Iris pigment epithelial cell (primary cell): ENCODE measurements around the gene TRAT1.
"Not testable (repeated sequence)": the region's sequence is repeated elsewhere in the genome, so short reads cannot be mapped to it uniquely, and the experiment has no call there.

Experiments used
- DNase-seq: peaks from one replicate; pipeline ENCODE4 v3.0.0-alpha.2; 2011; ENCODE audit warnings: low read depth

Gene TRAT1, protein sequence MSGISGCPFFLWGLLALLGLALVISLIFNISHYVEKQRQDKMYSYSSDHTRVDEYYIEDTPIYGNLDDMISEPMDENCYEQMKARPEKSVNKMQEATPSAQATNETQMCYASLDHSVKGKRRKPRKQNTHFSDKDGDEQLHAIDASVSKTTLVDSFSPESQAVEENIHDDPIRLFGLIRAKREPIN

DNA sequence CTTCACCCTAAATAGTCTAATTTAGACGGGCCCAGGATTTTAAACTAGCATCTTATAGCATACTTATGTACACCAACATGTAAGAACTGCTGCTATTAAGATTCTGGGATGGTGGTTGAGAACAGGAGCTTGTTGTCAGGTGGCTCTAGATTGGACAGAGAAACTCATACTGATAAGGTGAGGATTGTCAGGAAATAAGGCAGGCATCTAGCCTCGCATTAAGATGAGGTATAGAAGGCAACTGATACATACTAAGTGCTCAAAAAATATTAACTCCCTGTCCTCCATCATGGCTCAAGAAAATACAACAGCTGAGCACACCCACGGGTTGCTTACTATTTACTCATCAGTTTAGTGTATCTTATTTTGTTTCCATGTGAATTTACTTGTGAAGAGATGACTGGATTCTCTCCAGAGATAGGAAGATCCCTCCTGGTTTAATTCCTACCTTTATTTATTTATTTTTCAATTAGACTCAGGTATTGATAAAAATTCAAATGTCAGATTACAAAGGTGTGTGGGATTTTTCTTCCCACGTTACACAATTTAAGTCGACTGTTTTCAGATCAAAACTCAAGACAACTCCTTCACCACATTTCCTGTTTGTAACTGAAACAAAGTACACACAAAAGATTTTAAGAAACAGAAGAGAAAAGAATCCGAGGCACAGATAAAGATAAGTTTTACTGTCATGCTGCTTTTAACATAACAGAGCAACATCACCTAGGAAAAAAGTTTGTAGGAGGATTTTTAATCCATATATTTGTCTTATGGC is at the start of gene TRAT1:
TSS of gene TRAT1 (plus strand) at position 664 of the 775 bp plus-strand sequence. CDS start 142 bp downstream, outside the sequence.
- DNase-seq, result no peak

- no peak for DNase-seq
These were observed 46.9 kb upstream of the TRAT1 start for GRCh38 chr3:108775649-108776048.

DNA sequence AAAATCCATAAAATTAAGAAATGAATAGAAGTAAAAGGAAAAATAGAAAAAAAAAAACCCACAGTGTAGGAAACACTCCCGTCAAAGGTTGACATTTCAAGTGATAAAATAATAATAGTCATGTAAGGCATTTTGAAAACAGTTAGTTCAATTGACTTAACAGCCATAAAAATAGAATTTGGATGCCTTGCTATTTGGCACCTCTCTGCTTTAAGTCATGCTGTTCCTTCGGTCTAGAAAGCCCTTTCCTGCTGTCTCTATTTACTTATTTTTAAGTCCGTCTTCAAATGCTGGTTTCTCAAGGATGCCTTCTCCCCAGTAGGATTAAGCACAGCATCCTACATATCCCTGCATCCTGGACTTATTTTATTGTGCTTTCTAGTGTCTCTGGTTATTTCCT is 43.1 kb upstream of the TRAT1 start:
- no peak for DNase-seq

DNA sequence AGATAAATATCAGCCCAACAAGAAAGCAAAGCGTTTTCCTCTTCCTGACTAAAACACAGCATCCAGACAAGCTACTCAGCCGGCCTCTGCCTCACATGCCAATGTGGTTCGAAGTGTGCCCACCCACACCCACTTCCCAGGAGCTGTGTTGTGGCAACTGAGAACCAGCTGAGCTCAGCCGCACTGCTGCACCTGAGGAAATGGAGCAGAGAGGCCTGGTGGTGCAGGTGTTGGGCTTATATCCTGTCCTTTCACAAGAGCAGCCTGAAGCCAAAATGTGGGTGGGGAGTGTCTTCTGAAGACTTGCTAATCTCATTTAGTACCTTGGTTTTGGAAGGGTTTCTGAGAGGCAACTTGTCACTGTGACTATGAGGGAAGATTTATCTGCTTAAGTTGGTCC is 42.4 kb upstream of the TRAT1 start:
- no peak for DNase-seq

DNA sequence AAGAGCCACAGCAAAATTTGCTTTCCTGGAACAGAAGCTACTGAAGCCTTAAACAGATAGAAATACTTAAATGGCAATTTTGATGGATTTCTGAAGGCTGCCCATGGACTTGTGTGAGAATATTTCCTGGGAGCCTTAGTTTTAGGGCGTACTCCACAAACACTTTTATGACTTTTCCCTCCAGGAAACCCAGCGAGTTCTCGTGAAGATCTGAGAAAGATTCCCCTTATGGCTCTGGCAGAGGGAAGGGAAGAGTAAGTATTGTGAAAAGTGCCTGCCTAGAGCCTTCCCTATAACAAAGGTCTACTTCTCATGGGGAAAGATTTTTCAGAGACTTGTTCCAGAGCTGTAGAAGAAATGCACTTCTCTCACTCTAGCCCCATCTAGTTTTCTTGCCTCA is 31.1 kb upstream of the TRAT1 start:
- DNase-seq, result no peak

- DNase-seq, result peak; percentile 32
These were observed 18.1 kb upstream of the TRAT1 start for GRCh38 chr3:108804437-108804836.

DNA sequence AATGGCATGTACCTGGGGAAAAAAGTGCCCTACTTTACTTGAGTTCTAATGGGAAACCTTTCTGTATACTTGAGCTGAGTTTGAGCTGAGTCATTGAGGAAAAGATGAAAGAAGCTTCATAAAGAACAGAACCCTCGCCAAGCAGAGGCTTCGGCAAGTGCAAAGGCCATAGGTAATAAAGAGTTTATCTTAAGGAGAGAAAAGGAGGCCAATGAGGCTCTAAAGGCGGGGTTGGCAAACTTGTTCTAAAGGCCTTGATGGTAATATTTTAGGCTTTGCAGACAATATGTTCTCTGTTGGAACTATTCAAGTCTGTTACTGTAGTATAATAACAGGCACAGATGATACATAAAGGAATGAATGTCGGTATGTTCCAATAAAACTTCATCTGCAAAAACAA is 17.6 kb upstream of the TRAT1 start:
- DNase-seq, result no peak

- DNase-seq, result no peak
These were observed 16.3 kb upstream of the TRAT1 start for GRCh38 chr3:108806316-108806715.

- DNase-seq, result peak; percentile 48
These were observed 4.2 kb upstream of the TRAT1 start for GRCh38 chr3:108818404-108818803.

- DNase-seq, result no peak
These were observed 2.0 kb upstream of the TRAT1 start for GRCh38 chr3:108820586-108820985.

GRCh38 chr3:108823227-108823626 is 641 bp downstream of the TRAT1 start:
- DNase-seq, result no peak

- not testable (repeated sequence) for DNase-seq
These were observed 1.2 kb downstream of the TRAT1 start for GRCh38 chr3:108823803-108824202.

DNA sequence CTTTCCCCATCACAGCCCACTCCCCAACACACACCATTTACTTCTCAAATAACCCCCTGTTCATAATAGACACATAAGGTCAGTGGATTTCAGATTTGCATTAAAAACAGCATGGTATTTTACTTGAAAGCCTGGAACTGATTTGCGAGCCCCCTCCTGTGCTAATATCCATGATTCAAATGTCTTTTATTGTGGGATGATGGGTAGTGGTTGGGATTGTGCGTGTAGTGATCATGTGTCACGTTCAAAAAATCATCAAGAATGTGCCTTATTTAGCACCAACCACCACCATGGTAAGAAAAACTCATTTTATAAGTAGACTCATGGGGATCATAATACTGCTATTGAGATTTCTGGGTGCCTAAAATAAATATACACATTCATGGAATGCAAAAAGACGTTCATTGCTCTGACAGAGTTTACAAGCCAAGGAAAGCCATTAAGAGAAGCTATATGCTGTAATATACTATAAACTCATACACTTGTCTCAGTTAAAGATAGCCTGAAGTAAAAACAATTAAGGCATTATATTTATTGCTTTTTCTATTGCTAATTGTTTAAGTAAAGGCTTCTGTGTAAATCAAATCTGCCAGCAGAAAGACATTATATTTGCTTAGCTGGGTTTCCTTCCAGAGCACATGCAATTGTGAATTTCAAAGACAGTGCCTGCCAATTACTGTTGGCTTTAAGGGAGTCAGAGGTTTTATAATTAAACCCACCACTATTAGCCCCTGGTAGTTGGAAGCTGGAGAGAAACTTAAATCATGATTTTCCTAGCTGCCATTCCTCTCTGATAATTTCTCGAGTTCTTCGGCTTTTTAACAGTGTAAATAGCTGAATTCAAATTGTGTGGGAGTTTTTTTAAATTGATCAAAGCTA is 4.0 kb downstream of the TRAT1 start:
- no peak for DNase-seq

DNA sequence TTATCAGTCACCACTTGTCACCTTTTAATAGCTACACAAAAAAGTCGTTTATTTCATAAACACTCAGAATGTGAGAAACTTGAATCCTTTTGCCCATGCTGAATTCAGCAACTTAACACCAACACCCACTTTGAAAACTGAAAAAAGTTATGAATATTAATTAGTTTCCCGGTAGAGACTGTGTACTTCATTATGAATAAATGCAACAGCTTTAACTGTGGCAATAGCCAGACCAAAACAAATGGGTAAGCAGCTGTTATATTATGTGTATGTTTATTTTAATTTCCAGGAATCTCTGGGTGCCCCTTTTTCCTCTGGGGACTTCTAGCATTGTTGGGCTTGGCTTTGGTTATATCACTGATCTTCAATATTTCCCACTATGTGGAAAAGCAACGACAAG is 7.8 kb downstream of the TRAT1 start:
- DNase-seq, result no peak

- no peak for DNase-seq
These were observed 8.5 kb downstream of the TRAT1 start for GRCh38 chr3:108830991-108831614.

DNA sequence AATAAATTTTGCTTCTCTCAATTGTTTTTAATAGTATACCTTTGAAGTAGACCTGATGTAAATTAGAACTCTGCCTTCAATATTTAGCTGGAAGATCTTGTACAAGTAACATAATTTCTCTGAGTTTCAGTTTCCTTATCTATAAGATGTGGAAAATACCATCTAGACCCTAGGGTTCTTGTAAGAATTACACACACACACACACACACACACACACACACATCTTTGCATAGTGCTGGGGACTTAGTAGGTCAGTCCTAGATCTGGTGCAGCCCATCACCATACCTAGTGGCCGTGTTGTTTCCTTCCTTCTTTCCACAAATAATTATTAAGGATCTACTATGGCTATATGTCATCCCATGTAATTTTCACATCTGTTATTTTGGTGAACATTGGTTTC is 11.0 kb downstream of the TRAT1 start:
- no peak for DNase-seq

GRCh38 chr3:108834551-108834950 is 12.0 kb downstream of the TRAT1 start:
- no peak for DNase-seq

DNA sequence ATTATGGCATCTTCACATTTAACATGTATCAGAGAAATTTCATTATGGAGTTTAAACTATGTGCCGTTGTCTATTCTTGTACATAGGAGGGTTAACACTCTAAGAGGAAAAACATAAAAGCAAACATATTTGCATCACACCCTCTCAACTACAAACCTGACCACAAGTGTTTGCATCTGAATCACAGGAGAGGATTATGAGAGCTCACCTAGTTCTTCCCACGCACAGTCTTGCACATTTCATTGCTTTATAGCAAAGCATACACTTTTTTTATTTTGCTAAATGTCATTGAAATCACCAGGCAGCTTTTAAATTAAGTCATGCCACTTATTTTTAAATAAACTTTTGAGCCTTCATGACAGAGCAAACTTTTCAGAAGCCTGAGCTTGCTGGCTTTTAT is 12.5 kb downstream of the TRAT1 start:
- no peak for DNase-seq

- no peak for DNase-seq
These were observed 15.8 kb downstream of the TRAT1 start for GRCh38 chr3:108838436-108838835.

DNA sequence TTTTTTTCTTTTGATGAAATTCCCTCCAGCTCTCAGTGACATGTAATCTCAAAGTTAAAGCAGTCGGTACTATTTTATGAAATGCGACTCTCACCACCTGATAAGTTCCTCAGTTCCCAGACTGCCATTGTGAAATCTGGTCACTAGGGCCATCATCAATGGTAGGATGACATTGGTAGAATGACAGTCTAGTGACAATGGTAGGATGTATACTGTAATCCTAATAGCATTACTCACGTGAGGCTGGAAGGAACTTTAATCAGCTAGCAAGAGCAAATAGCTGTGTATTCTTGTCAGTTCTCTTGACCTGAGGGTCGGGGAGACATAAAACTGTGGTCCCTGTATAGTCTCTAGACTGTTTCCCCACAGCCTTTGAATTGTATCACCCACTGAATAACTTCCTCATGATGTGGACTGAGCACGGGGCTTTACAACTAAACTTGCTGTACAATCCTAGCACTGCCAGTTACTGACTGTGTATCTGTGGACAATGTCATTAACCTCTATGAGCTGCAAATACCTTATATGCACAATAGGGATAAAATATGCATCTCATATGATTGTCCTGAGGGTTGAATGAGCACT is 23.2 kb downstream of the TRAT1 start:
- DNase-seq, result no peak

DNA sequence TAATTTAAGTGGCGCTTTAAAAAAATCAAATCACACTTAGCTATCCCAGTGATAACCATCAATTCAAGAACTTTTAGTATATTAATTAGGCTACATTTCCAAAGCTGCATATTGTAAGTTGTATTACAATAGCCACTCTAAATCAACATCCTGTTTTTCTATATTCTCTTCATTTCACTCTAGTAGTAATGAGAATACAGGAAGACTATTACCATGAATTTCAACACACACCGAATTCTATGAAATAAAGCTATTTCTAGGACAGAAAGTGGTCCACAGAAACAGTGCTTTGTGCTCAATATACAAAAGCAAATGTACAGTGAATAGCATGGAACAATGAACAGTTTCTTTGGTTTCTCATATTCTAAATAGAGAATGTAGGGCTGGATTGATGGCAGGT is 24.6 kb downstream of the TRAT1 start:
- DNase-seq, result no peak

- DNase-seq, result no peak
These were observed 26.5 kb downstream of the TRAT1 start for GRCh38 chr3:108849075-108849474.
